GM19467 (cell line): Measurements from ENCODE around the gene CALN1.
"Not testable (repeated sequence)": the region's sequence is repeated elsewhere in the genome, so short reads cannot be mapped to it uniquely, and the experiment has no call there.

Experiments
- ATAC-seq: cut with Tn5 transposase; IDR thresholded peaks from one replicate; pipeline ENCODE4 v1.9.1; 2021; ENCODE audit warnings: mild to moderate bottlenecking, moderate library complexity; ENCODE audit not compliant: unreplicated experiment

Gene CALN1

DNA sequence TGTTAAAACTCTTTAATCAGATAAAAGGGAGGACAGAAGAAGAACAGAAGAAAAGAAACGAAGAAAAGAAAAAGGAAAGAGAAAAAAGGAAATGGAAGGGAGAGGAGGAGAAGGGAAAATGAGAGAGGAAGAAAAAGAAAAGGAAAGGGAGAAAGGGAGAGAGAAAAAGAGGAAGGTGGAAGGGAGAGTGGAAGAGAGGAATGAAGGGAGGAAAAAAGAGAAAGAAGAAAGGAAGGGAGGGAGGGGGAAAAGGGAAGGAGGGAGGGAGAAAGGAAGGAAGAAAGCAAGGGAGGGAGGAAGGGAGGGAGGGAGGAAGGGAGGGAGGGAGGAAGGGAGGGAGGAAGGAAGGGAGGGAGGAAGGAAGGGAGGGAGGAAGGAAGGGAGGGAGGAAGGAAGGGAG lies 305.7 kb downstream of the CALN1 start:
- ATAC-seq: no peak

DNA sequence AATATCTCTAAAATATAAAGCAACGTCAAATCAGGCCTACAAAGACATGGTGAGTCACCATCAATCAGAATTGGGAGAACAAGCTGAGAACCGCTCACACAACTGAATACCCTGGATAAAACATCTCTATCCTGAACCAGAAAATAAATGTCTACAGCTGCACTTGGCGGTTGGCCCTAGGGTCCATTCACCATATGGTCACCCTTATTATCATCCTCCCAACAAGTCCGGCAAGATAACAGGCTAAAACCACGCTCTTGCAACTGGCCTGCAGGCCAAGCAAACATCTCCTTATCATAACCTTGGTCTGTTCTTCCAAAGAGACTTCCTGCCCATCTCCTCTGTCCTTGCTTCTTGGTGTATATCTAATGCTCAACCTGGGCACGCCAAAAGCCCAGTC lies 310.7 kb downstream of the CALN1 start:
- no peak for ATAC-seq

DNA sequence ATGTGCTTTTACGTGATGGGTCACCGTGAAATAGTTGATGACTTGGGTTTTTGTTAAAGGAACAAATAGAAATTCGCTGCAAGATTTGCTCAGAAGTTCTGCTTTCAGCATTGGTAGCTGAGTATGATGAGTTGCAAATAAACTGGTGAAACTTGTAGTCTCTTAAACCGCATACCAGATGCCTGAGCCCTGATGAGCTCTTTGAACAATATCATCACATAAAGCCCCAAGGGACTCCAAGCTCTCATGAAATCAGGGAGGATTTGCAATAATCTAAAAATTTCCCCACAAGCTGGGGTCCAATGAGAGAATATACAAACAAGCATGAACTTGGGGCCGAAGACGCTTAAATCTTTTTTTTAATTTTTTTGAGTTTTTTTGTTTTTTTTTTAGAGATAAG lies 312.4 kb downstream of the CALN1 start:
- no peak for ATAC-seq

DNA sequence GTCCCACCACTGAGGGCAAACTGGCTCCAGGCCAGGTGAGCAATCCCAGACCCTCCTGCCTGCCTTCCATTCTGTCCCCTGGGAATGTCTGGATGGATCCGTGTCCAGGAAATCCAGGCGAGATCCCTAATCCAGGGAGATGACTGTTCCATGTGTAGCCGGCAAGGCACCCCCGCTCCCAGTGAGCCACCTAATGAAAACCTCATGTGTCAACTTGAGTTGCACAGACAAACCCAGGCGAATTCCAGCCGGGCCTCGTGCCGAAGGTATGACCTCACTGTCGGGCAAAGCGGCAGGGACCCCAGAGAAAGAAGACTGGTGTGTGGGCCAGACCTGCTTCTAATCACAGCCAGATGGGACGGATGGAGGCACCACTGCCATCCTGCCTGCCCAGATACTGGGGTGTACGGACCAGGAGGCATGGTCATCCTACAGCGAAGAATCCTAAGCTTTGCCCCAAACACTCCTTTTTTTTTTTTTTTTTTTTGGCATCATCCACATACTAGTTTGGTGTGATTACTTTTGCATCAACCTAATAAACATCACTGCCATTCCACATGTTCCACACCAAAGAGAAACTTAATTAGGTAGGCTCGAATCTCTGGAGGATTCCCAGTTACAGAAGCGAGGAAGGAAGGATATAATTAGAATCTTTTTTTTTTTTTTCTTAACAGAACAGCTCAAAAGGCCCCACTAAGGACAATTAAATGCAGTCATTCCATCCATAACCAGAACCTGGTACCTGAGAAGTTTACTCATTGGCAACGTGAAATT lies 313.1 kb downstream of the CALN1 start:
- no peak for ATAC-seq

DNA sequence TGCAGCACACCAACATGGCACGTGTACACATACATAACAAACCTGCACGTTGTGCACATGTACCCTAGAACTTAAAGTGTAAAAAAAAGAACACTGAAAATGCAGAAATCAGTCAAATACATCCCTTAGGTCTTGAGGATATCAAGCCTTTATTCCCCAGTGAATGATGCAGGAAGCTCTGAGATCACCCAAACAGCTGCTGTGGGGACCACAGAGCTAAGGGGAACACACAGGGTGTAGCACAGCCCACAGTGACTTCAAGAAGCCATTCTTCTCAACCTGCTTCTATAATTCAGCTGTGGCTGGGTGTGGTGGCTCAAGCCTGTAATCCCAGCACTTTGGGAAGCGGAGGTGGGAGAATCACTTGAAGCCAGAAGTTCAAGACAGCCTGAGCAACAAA lies 314.9 kb downstream of the CALN1 start:
- ATAC-seq: no peak

DNA sequence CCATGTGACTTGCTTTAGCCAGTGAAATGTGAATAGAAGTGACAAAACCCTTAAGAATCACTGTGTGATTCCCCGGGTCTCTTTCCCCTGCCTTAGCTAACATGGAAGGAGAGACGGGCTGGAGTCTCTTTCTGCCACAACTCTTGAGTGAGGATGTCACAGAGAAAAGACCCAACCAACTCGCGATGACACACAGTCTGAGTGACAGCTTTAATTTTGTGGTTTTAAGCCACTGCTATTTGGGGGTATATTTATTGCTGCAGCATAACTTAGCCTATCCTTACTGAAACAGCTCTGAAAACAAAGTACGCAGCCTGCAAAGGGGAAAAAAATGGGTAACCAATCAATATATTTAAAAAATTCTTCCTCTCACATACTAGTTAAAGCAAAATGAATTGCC lies 319.4 kb downstream of the CALN1 start:
- no peak for ATAC-seq

DNA sequence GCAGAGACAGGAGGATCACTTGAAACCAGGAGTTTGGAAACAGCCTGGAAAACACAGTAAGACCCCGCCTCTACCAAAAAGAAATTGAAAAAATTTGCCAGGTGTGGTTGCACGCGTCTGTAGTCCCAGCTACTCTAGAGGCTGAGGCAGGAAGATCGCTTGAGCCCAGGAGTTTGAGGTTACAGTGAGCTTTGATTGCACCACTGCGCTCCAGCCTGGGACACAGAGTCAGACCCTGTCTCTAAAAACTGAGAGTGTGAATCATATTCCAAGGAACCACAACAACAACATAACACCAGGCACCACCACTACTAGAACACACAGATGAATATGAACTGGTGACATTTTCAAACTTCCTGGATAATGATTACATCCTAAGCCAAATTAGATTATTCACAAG lies 324.2 kb downstream of the CALN1 start:
- ATAC-seq: no peak

DNA sequence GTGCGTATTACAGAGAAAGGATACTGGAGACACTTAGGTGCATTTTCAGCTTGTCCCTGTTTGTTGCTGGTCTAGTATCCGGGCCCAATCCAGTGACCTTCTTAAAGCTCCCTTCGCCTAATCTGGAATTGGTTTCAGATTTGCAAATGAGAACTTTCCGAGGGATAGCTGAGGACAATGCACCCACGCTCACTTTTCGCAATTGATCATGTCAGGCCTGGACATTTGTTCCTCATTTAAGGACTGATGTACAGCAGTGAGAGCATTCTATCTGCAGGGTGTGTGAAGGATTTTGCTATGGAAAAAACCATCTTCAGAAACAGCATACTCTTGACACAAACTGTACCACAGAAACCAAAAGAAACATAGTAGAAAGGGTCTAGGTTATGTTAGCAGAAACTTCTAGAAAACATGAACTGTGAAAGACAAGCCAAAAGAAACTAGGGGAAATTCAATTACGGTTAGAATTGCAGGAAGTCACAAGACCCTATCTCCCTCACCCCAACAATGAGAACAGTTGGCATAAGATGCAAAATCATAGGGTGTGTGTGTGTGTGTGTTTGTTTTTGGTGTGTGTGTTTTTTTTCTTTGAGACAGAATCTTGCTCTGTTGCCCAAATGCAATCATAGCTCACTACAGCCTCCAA lies 331.1 kb downstream of the CALN1 start:
- no peak for ATAC-seq

DNA sequence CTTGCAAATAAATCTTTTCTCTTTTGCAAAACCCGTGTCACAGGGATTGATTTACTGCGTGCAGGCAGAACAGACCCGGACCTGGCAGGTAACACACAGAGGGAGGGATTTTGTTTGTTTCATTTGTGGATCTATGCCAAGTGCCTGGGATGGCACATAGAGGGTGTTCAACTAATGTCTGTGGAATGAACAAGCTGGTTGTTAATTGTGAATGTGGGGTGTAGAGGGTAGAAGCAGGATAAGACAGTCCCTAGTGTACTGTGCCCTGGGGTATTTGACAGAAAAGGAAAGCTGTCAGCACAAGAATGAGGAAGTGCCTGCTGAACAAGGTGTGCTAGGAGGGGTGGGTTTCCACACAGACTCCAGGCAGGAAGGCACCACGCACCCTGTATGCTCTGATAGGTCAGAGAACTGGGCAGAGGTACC lies 331.8 kb downstream of the CALN1 start:
- ATAC-seq: no peak

DNA sequence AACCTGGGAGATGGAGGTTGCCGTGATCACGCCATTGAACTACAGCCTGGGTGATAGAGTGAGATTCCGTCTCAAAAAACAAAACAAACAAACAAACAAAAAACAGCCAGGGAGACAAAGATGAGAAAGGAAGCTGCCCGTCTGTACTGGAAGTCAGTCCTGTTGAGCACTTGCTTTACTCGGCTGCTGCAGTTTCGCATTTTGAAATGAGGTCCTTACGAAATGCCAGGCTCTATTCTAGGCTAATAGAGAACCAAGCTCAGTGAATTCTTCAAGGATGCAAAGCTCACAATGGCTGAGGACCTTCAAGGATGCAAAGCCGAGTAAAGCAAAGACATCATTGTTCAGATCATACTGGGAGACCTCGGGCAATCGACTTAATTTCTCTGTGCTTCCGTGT lies 333.3 kb downstream of the CALN1 start:
- ATAC-seq: no peak

DNA sequence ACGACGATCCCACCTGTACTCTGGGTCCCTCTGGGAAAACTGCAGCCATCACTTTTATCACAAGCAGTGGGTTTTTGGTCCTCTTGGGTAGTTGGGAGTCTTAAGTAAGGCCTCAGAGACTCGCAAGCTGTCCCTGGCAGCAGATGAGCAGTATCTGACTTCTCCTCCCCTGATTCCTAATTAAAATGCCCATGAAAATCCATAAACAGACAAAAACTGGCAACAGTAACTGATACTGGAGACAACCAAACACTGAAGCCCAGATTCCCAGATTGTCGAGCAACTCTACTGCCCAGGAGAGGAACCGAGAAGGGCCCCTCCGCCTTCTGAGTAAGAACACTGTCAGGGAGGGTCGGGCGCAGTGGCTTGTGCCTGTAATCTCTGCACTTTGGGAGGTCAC lies 333.8 kb downstream of the CALN1 start:
- no peak for ATAC-seq

DNA sequence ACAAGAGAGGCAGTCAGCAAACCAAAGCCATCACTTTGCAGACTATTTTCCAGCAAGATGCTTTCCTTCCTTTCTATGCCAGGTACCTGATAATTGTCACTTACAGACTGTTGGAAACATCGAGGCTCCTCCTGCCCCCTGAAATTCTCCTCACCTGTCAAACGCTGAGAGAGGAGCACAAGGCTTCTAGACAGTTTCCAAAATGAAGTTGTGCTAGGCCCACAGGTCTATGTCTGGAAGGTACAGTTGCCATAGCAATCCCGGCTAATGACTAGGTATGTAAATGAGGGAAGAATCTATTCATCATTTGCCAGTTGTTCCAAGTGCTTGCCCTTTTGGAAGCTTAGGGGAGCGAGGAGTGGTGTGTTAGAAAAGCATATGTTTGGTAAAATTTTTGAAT lies 334.4 kb downstream of the CALN1 start:
- ATAC-seq: no peak

DNA sequence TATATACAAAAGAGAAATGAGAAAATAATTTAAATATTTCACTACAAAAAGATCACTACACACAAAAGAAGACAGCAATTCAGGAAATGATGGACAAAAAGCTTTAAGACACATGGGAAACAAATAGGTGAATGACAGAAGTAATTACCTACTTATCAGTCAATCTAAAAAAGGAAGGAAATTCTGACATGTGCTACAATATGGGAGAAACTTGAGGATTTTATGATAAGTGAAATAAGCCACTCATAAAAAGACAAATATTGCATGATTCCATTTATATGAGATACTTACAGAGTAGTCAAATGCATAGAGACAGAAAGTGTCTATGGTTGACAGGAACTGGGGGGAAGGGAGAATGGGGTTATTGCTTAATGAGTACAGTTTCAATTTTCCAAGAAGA lies 339.2 kb downstream of the CALN1 start:
- ATAC-seq: no peak

DNA sequence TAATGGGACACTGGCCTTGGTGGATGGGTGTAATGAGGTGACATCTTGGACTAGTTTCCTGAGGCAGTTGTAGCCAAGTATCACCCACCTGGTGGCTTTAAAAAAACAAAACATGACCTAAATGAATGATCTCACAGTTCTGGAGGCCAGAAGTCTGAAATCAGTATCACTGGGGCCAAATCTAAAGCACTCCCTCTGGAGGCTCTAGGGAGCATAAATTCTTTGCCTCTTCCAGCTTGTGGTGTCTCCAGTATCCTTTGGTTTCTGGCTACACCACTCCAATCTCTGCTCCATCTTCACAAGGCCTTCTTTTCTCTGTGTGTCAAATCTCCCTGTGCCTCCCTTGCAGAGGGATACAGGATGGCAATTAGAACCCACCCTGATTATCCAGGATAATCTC lies 342.9 kb downstream of the CALN1 start:
- no peak for ATAC-seq

DNA sequence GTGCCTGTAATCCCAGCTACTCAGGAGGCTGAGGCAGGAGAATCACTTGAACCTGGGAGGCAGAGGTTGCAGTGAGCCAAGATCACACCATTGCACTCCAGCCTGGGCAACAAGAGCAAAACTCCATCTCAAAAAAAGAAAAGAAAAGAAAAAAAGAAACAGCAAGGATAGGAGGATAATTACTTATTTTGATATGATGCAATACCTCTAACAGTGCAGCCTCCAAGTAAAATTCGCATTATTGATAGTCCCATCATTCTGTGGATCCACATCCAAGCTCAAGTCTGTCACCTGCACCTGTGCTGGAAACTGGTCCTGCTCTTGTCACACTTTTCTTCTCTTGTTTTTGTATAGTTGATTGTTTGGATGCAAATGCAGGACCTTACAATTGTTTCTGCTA lies 346.4 kb downstream of the CALN1 start:
- ATAC-seq: not testable (repeated sequence)

DNA sequence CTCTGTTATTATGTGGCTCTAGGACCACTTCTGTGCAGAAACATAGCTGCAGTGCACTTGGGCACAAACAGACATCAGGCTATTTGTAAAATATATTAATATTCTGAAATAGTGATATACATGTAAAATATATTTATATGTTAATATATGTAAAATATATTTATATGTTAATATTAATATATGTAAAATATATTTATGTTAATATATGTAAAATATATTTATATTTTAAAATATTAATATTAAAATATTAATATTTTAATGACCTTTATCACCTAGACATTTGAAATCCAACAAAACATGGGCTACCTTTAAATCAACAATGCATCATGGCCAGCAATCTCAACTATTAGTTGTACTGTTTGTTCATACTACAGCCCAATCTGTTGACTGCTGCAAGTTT lies 347.2 kb downstream of the CALN1 start:
- ATAC-seq: no peak

DNA sequence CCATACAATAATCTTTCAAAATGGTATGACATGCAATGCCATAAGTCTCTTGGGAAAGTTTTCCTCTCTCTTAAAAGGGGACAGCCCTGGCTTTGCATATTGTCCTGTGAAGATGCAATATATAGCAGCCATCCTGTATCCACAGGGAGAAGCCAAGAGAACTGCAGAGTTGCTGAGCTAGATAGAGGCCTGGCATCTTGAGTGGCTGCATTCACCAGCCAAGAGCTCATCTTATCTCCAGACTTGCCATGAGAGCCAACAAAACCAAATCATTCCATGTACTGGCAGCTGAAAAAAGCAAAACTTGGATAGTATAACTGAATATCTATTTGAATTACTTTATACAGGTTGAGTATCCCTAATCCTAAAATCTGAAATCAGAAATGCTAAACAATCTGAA lies 348.8 kb downstream of the CALN1 start:
- ATAC-seq: no peak

DNA sequence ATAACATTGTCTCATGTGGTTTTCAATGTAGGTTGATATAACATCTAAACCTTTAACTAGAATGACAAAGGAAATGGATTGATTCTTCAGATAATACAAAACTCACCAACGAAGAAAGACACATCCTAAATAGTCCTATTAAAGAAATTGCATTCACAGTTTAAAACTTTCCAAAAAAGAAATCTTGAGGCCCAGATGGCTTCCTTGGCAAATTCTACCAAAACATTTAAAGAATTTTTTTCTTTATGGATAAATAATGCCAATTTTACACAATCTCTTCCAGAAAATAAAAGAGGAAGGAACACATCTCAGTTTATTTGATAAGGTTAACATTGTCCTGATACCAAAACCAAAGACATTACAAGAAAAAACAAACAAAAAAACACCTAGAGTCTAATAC lies 349.5 kb downstream of the CALN1 start:
- no peak for ATAC-seq

DNA sequence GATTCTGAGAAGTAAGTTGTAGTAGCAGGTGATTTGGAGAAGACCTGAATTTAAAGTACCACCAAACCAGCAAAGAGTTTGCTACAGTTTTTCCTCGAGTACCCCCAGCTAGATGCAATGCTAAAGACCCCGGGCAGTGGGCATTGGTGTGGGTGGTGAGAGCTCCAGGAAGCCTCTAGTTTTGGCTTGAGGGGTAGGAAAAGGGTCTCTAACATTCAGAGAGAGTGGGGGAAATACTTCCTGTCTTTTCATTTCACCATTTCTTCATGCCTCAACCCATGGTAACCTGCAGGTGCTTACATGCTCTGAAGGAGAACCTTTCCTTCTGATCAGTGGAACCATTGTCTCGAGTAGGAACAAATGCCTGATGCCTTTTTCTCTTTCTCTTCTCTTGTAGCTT lies 352.2 kb downstream of the CALN1 start:
- ATAC-seq: no peak

DNA sequence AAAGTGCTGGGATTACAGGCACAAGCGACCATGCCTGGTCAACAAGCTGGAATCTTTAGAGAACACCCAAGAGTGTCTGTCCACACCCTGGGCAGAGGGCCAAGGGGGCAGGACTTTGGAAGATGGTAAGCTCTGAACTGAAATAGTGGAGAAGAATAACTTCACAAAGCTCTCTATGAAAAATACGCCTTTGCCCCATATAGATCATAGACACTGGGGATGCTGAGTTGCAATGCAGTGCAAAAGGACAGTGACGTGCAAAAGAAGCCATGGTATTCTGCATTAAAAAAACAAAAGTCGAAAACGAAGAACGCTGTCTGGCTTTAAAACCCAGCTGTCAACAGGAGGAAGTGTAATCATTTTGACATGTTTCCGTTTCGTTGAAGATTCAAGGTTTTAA lies 353.6 kb downstream of the CALN1 start:
- no peak for ATAC-seq

DNA sequence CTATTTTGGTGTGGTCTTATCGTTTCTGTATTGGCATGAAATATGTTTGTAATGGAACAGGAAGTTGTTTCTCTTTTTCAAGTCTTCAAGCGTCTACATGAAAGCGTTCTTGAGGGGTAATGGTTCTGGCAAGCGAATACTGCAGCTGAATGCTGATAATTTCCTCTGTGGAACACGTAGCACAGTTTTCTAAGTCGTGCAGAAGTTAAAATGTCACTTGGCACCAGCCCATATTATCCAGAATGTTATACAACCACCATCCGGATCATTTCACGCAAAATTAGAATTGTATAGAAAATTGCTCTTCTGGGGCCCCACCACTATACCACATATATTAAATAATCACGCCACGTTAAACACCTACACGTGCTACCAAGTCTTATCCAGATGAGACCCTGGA lies 354.3 kb downstream of the CALN1 start:
- ATAC-seq: no peak

DNA sequence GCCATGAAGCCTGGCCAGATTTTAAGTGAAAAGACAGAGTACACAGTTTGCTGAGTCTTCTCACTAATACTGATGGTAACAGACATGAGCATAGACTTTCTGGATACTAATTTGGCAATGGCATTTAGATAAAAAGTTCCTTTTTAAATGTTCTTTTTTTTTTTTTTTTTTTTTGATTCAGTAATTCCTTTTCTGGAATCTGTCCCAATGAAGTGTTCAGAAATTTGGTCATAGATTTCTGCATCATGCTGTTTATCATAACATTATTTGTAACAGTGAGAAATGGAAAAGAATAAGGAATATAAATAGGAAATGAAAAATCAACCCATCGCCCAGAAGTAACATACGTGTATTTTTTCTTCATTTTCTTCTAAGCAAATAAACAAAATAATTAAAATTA lies 354.9 kb downstream of the CALN1 start:
- no peak for ATAC-seq

DNA sequence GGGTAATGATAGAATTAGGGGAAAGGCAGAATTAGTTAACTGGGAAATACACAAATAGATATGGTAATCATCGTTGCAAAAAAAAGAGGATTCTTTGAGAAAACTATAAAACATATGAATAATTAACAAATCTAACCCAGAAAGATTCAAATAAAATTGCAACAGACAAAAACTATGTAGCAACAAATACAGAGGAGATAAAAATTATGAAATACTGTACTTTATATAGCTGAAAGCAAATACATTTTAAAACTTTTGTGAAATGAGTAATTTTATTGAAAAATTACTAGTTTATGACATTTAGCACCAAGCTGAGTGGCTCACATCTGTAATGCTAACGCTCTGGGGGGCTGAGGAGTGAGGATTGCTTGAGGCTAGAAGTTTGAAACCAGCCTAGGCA lies 356.7 kb downstream of the CALN1 start:
- no peak for ATAC-seq
